Heart left ventricle (tissue), 16 donors: ENCODE data around the gene EIF4G3. TPM values are rescaled to one million over a fixed set of nuclear protein-coding genes. Genes with fewer than 3 reads are reported as not detected.

Experiments used
- ATAC-seq, 4 donors: fragments of 200-7000 bp; cut with Tn5 transposase; one replicate each; pipeline ENCODE4 v1.9.1; 2020 to 2022; ENCODE audit warnings: moderate library complexity in 4 of 4, mild to moderate bottlenecking in 3 of 4, moderate number of reproducible peaks in 1 of 4
- DNase-seq, 5 donors: peaks; one replicate each; pipeline ENCODE4 v3.0.0-alpha.2; 2020
- H3K27ac ChIP-seq, 12 donors: fragments of 200-600 bp; sonication (generic) in 4 of 12; one replicate each; pipeline versions ENCODE4 v1.5.0 to v1.8.0; 2016 to 2022; ENCODE audit warnings: mild to moderate bottlenecking in 2 of 12
- H3K27me3 ChIP-seq, 9 donors: fragments of 200-600 bp; sonication (generic) in 2 of 9; one replicate each; pipeline versions ENCODE4 v1.5.1 to v1.8.0; 2016 to 2022; ENCODE audit warnings: mild to moderate bottlenecking in 3 of 9
- H3K36me3 ChIP-seq, 9 donors: fragments of 200-600 bp; sonication (generic) in 2 of 9; one replicate each; pipeline versions ENCODE4 v1.5.0 to v1.8.0; 2018 to 2022; ENCODE audit warnings: mild to moderate bottlenecking in 2 of 9
- H3K4me1 ChIP-seq, 12 donors: fragments of 200-600 bp; sonication (generic) in 4 of 12; one replicate each; pipeline versions ENCODE4 v1.5.0 to v1.8.0; 2016 to 2022; ENCODE audit warnings: mild to moderate bottlenecking in 3 of 12
- H3K4me3 ChIP-seq, 12 donors: fragments of 200-600 bp; sonication (generic) in 4 of 12; one replicate each; pipeline versions ENCODE4 v1.5.0 to v1.8.0; 2017 to 2022; ENCODE audit warnings: mild to moderate bottlenecking in 9 of 12, moderate library complexity in 4 of 12
- H3K9me3 ChIP-seq, 12 donors: fragments of 200-600 bp; sonication (generic) in 4 of 12; one replicate each; pipeline versions ENCODE4 v1.5.0 to v1.8.0; 2016 to 2022; ENCODE audit warnings: mild to moderate bottlenecking in 1 of 12
- POLR2A ChIP-seq, 2 donors: fragments of 450-650 bp; IDR thresholded peaks; one replicate each; pipeline ENCODE4 v1.6.1; 2017; ENCODE audit warnings: antibody characterized with exemption in 2 of 2, mild to moderate bottlenecking in 2 of 2, moderate library complexity in 2 of 2
- WGBS, 4 donors: extraction: QIAGEN DNeasy Blood & Tissue Kit in 2 of 4; methylation state at CpG; one replicate each; pipeline versions ENCODE4 v1.1.5 to v1.1.7; 2013 to 2018; 5-methylcytosine and 5-hydroxymethylcytosine counted together
- intact Hi-C, 10 donors: fragments of 100-400 bp; cut with DNase I; formaldehyde crosslinking; loops; one replicate each; pipeline versions ENCODE4 v1.11.1 to v1.14.2; 2022
- polyA plus RNA-seq, 2 donors: library from polyadenylated mRNA; stranded (reverse); fragments of 200-250 nt; gene quantifications; one replicate each; pipeline ENCODE4 v1.2.3, GENCODE V29; 2013
- total RNA-seq, 9 donors: library from RNA; depleted of rRNA in 2 of 9; stranded (reverse); fragments of >200 nt in 2 of 9; fragmentation: NEBNext Ultra II Directional in 3 of 9; extraction: Animal tissue kit (Norgen Biotek cat#: 25700) in 3 of 9; gene quantifications; one replicate each; pipeline versions ENCODE4 v1.1.0 to v1.2.4, GENCODE V29; 2016 to 2023
- TF ChIP-seq, protein P1 (sequence below), 12 donors: fragments of 200-600 bp; sonication (generic) in 4 of 12; IDR thresholded peaks; one replicate each; pipeline versions ENCODE4 v1.5.0 to v1.8.0; 2018 to 2022; ENCODE audit warnings: antibody characterized with exemption in 12 of 12, mild to moderate bottlenecking in 5 of 12
- donor health status: ischemic (EF 13 %, LVEDD 7.1; RV severe dilation, severe dysfunction).
- donor health status: healthy with polysubstance abuse.
- donor health status: DM: no; HTN: yes; CAD: no.
- donor health status: DM: no; HTN: no; CAD: no.
- donor health status: ischemic (EF 25% LVEDD 6.9; RV normal size, moderate dysfunction).
- donor health status: ischemic (EF 25% LVEDD 5.7; RV mildly dilated, moderate dysfunction).
- donor health status: healthy.
- donor health status: DM: yes; HTN: yes; CAD: no.
- donor health status: ischemic (EF 35%, LVEDD 5.7; RV mildly dilated, moderate dysfunction).
- donor health status: nonischemic (EF 11% LVEDD 7.7; RV severe dilation, severe dysfunction).
- donor health status: DM: yes; HTN: yes; CAD: no.
- donor health status: PGD.
- donor health status: ischemic (EF 29% LVEDD 5.4; RV normal size, mild dysfunction).
- donor health status: nonischemic (EF 23%, LVEDD 6.1; RV moderate dilation, normal function).

Gene EIF4G3
- total and polyA plus RNA-seq, 11 donors: 14.6 to 49.0 (median 36.2) TPM

- Histone ChIP-seq H3K27ac (no peak overlapping the region), H3K4me1 (no peaks in the 10 kb centered on the region), H3K27me3 (no peaks in the 10 kb centered on the region), H3K4me3 (no peak overlapping the region), H3K9me3 (no peaks in the 10 kb centered on the region), H3K36me3 (peaks cover 0 to 30% (median 7%) of the 10 kb centered on the region in 9 donors)
- intact Hi-C loops: no loop called here
- ATAC-seq (no peak), DNase-seq (no peak)
- WGBS, 4 donors: 90 to 93% (median 92%) methylated on average over 9 of the region's 9 CpGs
- TF ChIP-seq, protein P1, sequence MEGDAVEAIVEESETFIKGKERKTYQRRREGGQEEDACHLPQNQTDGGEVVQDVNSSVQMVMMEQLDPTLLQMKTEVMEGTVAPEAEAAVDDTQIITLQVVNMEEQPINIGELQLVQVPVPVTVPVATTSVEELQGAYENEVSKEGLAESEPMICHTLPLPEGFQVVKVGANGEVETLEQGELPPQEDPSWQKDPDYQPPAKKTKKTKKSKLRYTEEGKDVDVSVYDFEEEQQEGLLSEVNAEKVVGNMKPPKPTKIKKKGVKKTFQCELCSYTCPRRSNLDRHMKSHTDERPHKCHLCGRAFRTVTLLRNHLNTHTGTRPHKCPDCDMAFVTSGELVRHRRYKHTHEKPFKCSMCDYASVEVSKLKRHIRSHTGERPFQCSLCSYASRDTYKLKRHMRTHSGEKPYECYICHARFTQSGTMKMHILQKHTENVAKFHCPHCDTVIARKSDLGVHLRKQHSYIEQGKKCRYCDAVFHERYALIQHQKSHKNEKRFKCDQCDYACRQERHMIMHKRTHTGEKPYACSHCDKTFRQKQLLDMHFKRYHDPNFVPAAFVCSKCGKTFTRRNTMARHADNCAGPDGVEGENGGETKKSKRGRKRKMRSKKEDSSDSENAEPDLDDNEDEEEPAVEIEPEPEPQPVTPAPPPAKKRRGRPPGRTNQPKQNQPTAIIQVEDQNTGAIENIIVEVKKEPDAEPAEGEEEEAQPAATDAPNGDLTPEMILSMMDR (IDR thresholded peaks at IDR 0.05): no peak
- TF ChIP-seq POLR2A (IDR thresholded peaks at IDR 0.05): no peak
Observed at GRCh38 chr1:20949871-20950590, 226.7 kb downstream of the EIF4G3 start.

DNA sequence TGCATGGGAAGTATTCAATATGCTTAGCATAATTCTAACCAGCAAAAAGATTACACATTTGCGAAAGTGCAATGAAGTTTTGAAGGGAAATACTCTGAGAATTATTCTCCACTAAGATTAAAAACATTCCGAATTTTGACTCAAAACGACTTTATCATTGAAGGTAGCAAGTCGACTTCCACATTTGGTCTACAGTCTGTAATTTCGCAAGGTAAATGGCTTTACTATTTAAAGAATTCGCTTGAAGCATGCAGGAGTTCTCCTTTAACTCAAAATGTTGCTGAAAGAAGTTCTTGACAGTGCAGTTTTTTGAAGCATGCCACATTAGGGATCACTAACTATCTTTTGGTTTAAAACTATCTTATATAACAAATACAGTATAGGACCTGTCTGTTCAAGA is 228.6 kb downstream of the EIF4G3 start:
- Histone ChIP-seq H3K36me3 (peaks cover 0 to 27% (median 13%) of the 10 kb centered on the region in 9 donors), H3K4me3 (no peak overlapping the region), H3K9me3 (no peaks in the 10 kb centered on the region), H3K27me3 (no peaks in the 10 kb centered on the region), H3K27ac (no peak overlapping the region), H3K4me1 (no peaks in the 10 kb centered on the region)
- DNase-seq (no peak), ATAC-seq (no peak)
- intact Hi-C loops: no loop called here
- TF ChIP-seq POLR2A (IDR thresholded peaks at IDR 0.05): no peak
- 88 to 92% (median 92%) methylated on average over 6 of the region's 6 CpGs for WGBS, 4 donors

DNA sequence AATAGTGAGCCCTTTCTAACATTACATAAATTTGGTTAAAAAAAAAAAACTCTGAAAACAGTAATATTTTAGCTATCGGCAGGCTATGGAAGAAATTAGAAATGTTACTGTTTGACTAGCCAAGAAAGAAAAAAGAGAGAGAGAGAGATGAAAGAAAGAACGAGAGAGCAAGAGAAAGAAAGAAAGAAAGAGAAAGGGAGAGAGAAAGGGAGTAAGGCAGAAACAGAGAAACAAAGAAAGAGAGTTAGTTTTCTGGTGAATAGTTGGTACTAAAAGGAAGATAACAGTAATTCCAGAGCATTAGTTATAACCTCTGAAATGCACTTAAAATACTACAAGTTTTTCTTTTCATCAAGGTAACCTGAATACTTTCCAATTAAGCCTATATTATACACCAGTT is 229.3 kb downstream of the EIF4G3 start:
- 90 to 94% (median 91%) methylated on average over 2 of the region's 2 CpGs for WGBS, 4 donors
- intact Hi-C loops: no loop called here
- ATAC-seq (no peak), DNase-seq (no peak)
- no peaks in the 10 kb centered on the region for H3K27me3 ChIP-seq
- H3K4me1 ChIP-seq: no peaks in the 10 kb centered on the region
- TF ChIP-seq, protein P1 (IDR thresholded peaks at IDR 0.05): no peak
- no peak for TF ChIP-seq POLR2A (IDR thresholded peaks at IDR 0.05)
- no peak overlapping the region for H3K4me3 ChIP-seq
- no peaks in the 10 kb centered on the region for H3K9me3 ChIP-seq
- no peak overlapping the region for H3K27ac ChIP-seq
- peaks cover 0 to 27% (median 18%) of the 10 kb centered on the region in 9 donors for H3K36me3 ChIP-seq

GRCh38 chr1:20936621-20937020 is 240.1 kb downstream of the EIF4G3 start:
- Histone ChIP-seq H3K4me1 (no peaks in the 10 kb centered on the region), H3K27ac (no peak overlapping the region), H3K36me3 (peaks cover 0 to 31% (median 14%) of the 10 kb centered on the region in 9 donors), H3K27me3 (no peaks in the 10 kb centered on the region), H3K4me3 (no peak overlapping the region), H3K9me3 (no peaks in the 10 kb centered on the region)
- intact Hi-C loops: no loop called here
- no peak for DNase-seq
- 92 to 99% (median 94%) methylated on average over 2 of the region's 2 CpGs for WGBS, 4 donors
- TF ChIP-seq, protein P1 (IDR thresholded peaks at IDR 0.05): no peak
- no peak for TF ChIP-seq POLR2A (IDR thresholded peaks at IDR 0.05)
- ATAC-seq: no peak

DNA sequence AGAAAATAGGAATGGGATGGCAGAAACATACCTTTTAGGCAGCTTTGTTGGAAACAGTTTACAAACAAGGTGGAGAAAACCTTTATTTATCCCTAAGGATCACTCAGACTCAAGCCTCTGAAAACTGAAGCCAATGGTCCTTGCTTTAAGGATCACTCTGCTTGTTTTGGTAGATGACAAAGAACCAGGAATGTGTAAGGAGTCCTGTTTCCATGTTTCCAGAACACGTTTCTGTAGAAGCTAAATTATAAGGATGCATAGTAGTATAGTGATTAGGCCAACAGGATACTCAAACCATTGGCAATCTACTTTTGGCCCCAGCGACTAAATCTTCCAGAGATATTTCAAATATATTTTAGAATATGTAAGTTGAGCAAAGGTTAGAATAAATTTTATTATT is 240.5 kb downstream of the EIF4G3 start:
- Histone ChIP-seq H3K36me3 (peaks cover 0 to 27% (median 10%) of the 10 kb centered on the region in 9 donors), H3K9me3 (no peaks in the 10 kb centered on the region), H3K4me1 (no peaks in the 10 kb centered on the region), H3K27me3 (no peaks in the 10 kb centered on the region), H3K27ac (no peak overlapping the region), H3K4me3 (no peak overlapping the region)
- no peak for DNase-seq
- TF ChIP-seq, protein P1 (IDR thresholded peaks at IDR 0.05): no peak
- TF ChIP-seq POLR2A (IDR thresholded peaks at IDR 0.05): no peak
- 95 to 98% (median 96%) methylated on average over 2 of the region's 2 CpGs for WGBS, 4 donors
- intact Hi-C loops: no loop called here
- ATAC-seq: no peak
